ENCODE measurements around the gene CUBN.

Gene CUBN

GRCh38 chr10:16942381-16943078 lies 187.1 kb downstream of the CUBN start:
- no peak for TF ChIP-seq CTCF (conservative IDR thresholded peaks at IDR 0.05; ENCODE audit: low read depth, low read length)
- DNase-seq (ENCODE audit: low read depth): no peak
- no peak overlapping the region for H3K4me3 ChIP-seq (ENCODE audit: low read depth, low read length)

- no peak for DNase-seq (ENCODE audit: low read depth)
- TF ChIP-seq CTCF (conservative IDR thresholded peaks at IDR 0.05; ENCODE audit: low read depth, low read length): no peak
- no peak overlapping the region for H3K4me3 ChIP-seq (ENCODE audit: low read depth, low read length)
Measured at GRCh38 chr10:16941870-16942269, 187.7 kb downstream of the CUBN start.

- DNase-seq (ENCODE audit: low read depth): no peak
- no peak overlapping the region for H3K4me3 ChIP-seq (ENCODE audit: low read depth, low read length)
- TF ChIP-seq CTCF (conservative IDR thresholded peaks at IDR 0.05; ENCODE audit: low read depth, low read length): no peak
Measured at GRCh38 chr10:16941067-16941466, 188.5 kb downstream of the CUBN start.

- DNase-seq (ENCODE audit: low read depth): no peak
- TF ChIP-seq CTCF (conservative IDR thresholded peaks at IDR 0.05; ENCODE audit: low read depth, low read length): no peak
- no peak overlapping the region for H3K4me3 ChIP-seq (ENCODE audit: low read depth, low read length)
Measured at GRCh38 chr10:16938952-16939351, 190.7 kb downstream of the CUBN start.

GRCh38 chr10:16934461-16934860 lies 195.2 kb downstream of the CUBN start:
- DNase-seq (ENCODE audit: low read depth): no peak
- no peak for TF ChIP-seq CTCF (conservative IDR thresholded peaks at IDR 0.05; ENCODE audit: low read depth, low read length)
- H3K4me3 ChIP-seq (ENCODE audit: low read depth, low read length): no peak overlapping the region

- H3K4me3 ChIP-seq (ENCODE audit: low read depth, low read length): no peak overlapping the region
- no peak for TF ChIP-seq CTCF (conservative IDR thresholded peaks at IDR 0.05; ENCODE audit: low read depth, low read length)
- peak; percentile 8 for DNase-seq (ENCODE audit: low read depth)
Measured at GRCh38 chr10:16933783-16934182, 195.8 kb downstream of the CUBN start.

- DNase-seq (ENCODE audit: low read depth): no peak
- H3K4me3 ChIP-seq (ENCODE audit: low read depth, low read length): no peak overlapping the region
- no peak for TF ChIP-seq CTCF (conservative IDR thresholded peaks at IDR 0.05; ENCODE audit: low read depth, low read length)
Measured at GRCh38 chr10:16931930-16932329, 197.7 kb downstream of the CUBN start.

Measured in choroid plexus epithelial cell (primary cell).